Skeletal muscle satellite cell (primary cell): ENCODE measurements around the gene PTPRA.
A peak's percentile ranks its signal among the peaks of the same experiment; 100 is the strongest.

Source experiments
- H3K27me3 ChIP-seq: 2 replicates; pipeline ENCODE4 v1.7.0; 2013; ENCODE audit warnings: low read length; ENCODE audit not compliant: control insufficient read depth, insufficient read depth
- H3K36me3 ChIP-seq: 2 replicates; pipeline ENCODE4 v1.7.0; 2013; ENCODE audit warnings: mild to moderate bottlenecking, control low read depth, low read length; ENCODE audit not compliant: insufficient read depth
- H3K4me1 ChIP-seq: 2 replicates; pipeline ENCODE4 v1.7.0; 2013; ENCODE audit warnings: low read length; ENCODE audit not compliant: control insufficient read depth, insufficient read depth
- H3K4me2 ChIP-seq: 2 replicates; pipeline ENCODE4 v1.7.0; 2013; ENCODE audit warnings: mild to moderate bottlenecking, low read length
- H3K4me3 ChIP-seq: 2 replicates; pipeline ENCODE4 v1.7.0; 2013; ENCODE audit warnings: low read length
- H3K9ac ChIP-seq: 2 replicates; pipeline ENCODE4 v1.7.0; 2013; ENCODE audit warnings: mild to moderate bottlenecking, low read depth, low read length, moderate library complexity
- H3K9me3 ChIP-seq: replicated peaks from 2 replicates; pipeline ENCODE4 v1.7.0; 2013; ENCODE audit warnings: mild to moderate bottlenecking, control low read depth, low read length

The PTPRA gene

GRCh38 chr20:2864626-2865025 is 8.7 kb upstream of the PTPRA start:
- Histone ChIP-seq H3K9me3 (no peaks in the 10 kb centered on the region), H3K4me3 (no peak overlapping the region), H3K4me2 (no peak overlapping the region), H3K36me3 (peaks cover 41% of the 10 kb centered on the region), H3K27me3 (no peaks in the 10 kb centered on the region), H3K9ac (no peak overlapping the region), H3K4me1 (peaks cover 4% of the 10 kb centered on the region)

- no peak overlapping the region for H3K4me2 ChIP-seq
- H3K9me3 ChIP-seq: no peaks in the 10 kb centered on the region
- no peaks in the 10 kb centered on the region for H3K4me1 ChIP-seq
- no peaks in the 10 kb centered on the region for H3K27me3 ChIP-seq
- no peak overlapping the region for H3K9ac ChIP-seq
- H3K36me3 ChIP-seq: peaks cover 41% of the 10 kb centered on the region
- no peak overlapping the region for H3K4me3 ChIP-seq
These were observed 8.2 kb upstream of the PTPRA start for GRCh38 chr20:2865101-2865500.

- no peaks in the 10 kb centered on the region for H3K9me3 ChIP-seq
- peaks cover 5% of the 10 kb centered on the region for H3K4me1 ChIP-seq
- no peaks in the 10 kb centered on the region for H3K27me3 ChIP-seq
- H3K4me2 ChIP-seq: no peak overlapping the region
- H3K4me3 ChIP-seq: no peak overlapping the region
- H3K36me3 ChIP-seq: peaks cover 41% of the 10 kb centered on the region
- H3K9ac ChIP-seq: no peak overlapping the region
These were observed 7.7 kb upstream of the PTPRA start for GRCh38 chr20:2865630-2866029.

GRCh38 chr20:2866236-2866635 is 7.0 kb upstream of the PTPRA start:
- Histone ChIP-seq H3K4me3 (no peak overlapping the region), H3K36me3 (peaks cover 37% of the 10 kb centered on the region), H3K9ac (no peak overlapping the region), H3K27me3 (no peaks in the 10 kb centered on the region), H3K4me2 (no peak overlapping the region), H3K9me3 (no peaks in the 10 kb centered on the region), H3K4me1 (peaks cover 11% of the 10 kb centered on the region)

- peaks cover 21% of the 10 kb centered on the region for H3K4me1 ChIP-seq
These were observed 6.0 kb upstream of the PTPRA start for GRCh38 chr20:2867081-2867864.

GRCh38 chr20:2869381-2869780 is 3.9 kb upstream of the PTPRA start:
- no peaks in the 10 kb centered on the region for H3K9me3 ChIP-seq
- H3K4me1 ChIP-seq: peaks cover 31% of the 10 kb centered on the region
- no peak overlapping the region for H3K4me3 ChIP-seq
- no peak overlapping the region for H3K9ac ChIP-seq
- no peak overlapping the region for H3K4me2 ChIP-seq
- H3K27me3 ChIP-seq: no peaks in the 10 kb centered on the region
- H3K36me3 ChIP-seq: peaks cover 27% of the 10 kb centered on the region

More at GRCh38 chr20:2867081-2867864, 6.0 kb upstream of the PTPRA start:
- Histone ChIP-seq H3K27me3 (no peaks in the 10 kb centered on the region), H3K4me2 (no peak overlapping the region), H3K9me3 (no peaks in the 10 kb centered on the region), H3K36me3 (peaks cover 31% of the 10 kb centered on the region), H3K4me3 (no peak overlapping the region), H3K9ac (no peak overlapping the region)

- H3K4me3 ChIP-seq: no peak overlapping the region
- peaks cover 10% of the 10 kb centered on the region for H3K36me3 ChIP-seq
- H3K27me3 ChIP-seq: no peaks in the 10 kb centered on the region
- H3K9ac ChIP-seq: no peak overlapping the region
- peaks cover 39% of the 10 kb centered on the region for H3K4me1 ChIP-seq
- H3K9me3 ChIP-seq: no peaks in the 10 kb centered on the region
- peak overlapping the region; percentile 37 for H3K4me2 ChIP-seq
These were observed 2.2 kb upstream of the PTPRA start for GRCh38 chr20:2871111-2871465.

- peaks cover 39% of the 10 kb centered on the region for H3K4me1 ChIP-seq
- peaks cover 2% of the 10 kb centered on the region for H3K36me3 ChIP-seq
These were observed 1.4 kb upstream of the PTPRA start for GRCh38 chr20:2871661-2872458.

GRCh38 chr20:2872459-2873009 is 747 bp upstream of the PTPRA start:
- Histone ChIP-seq H3K4me2 (peak overlapping the region; percentile 100), H3K9me3 (no peaks in the 10 kb centered on the region), H3K36me3 (no peaks in the 10 kb centered on the region), H3K9ac (peak overlapping the region; percentile 92), H3K4me1 (peaks cover 39% of the 10 kb centered on the region), H3K27me3 (no peaks in the 10 kb centered on the region), H3K4me3 (peak overlapping the region; percentile 91)

More at GRCh38 chr20:2871661-2872458, 1.4 kb upstream of the PTPRA start:
- Histone ChIP-seq H3K27me3 (no peaks in the 10 kb centered on the region), H3K9me3 (no peaks in the 10 kb centered on the region), H3K4me2 (peak overlapping the region; percentile 100), H3K9ac (peak overlapping the region; percentile 2), H3K4me3 (peak overlapping the region; percentile 91)

GRCh38 chr20:2873747-2874041 is 413 bp downstream of the PTPRA start:
- peak overlapping the region; percentile 92 for H3K9ac ChIP-seq
- peak overlapping the region; percentile 91 for H3K4me3 ChIP-seq
- peaks cover 40% of the 10 kb centered on the region for H3K4me1 ChIP-seq
- peak overlapping the region; percentile 100 for H3K4me2 ChIP-seq
- H3K27me3 ChIP-seq: no peaks in the 10 kb centered on the region
- H3K36me3 ChIP-seq: no peaks in the 10 kb centered on the region
- no peaks in the 10 kb centered on the region for H3K9me3 ChIP-seq

- Histone ChIP-seq H3K36me3 (no peaks in the 10 kb centered on the region), H3K4me2 (peak overlapping the region; percentile 100), H3K4me3 (peak overlapping the region; percentile 91), H3K9me3 (no peaks in the 10 kb centered on the region), H3K9ac (peak overlapping the region; percentile 92), H3K4me1 (peaks cover 47% of the 10 kb centered on the region), H3K27me3 (no peaks in the 10 kb centered on the region)
These were observed 1.2 kb downstream of the PTPRA start for GRCh38 chr20:2874456-2874855.
